Liver (tissue), 9 donors: Measurements from ENCODE around the gene TCTN1. TPM values are rescaled to one million over a fixed set of nuclear protein-coding genes. Genes with fewer than 3 reads are reported as not detected.
"Not testable (repeated sequence)": the region's sequence is repeated elsewhere in the genome, so short reads cannot be mapped to it uniquely, and the experiment has no call there.

ENCODE experiments used
- DNase-seq: peaks from one replicate; pipeline ENCODE4 v3.0.0-alpha.2; 2017; ENCODE audit warnings: low spot score
- H3K27ac ChIP-seq, 2 donors: one replicate each; pipeline ENCODE4 v1.7.0; 2013; ENCODE audit warnings: inconsistent platforms in 2 of 2, low read length in 2 of 2, control low read depth in 1 of 2, low read depth in 1 of 2, mild to moderate bottlenecking in 1 of 2
- H3K27me3 ChIP-seq, 4 donors: one replicate each; pipeline versions ENCODE4 v1.6.1 to v1.7.0; 2013; ENCODE audit warnings: low read length in 3 of 4, inconsistent platforms in 1 of 4, mild to moderate bottlenecking in 1 of 4, moderate library complexity in 1 of 4; ENCODE audit not compliant: control insufficient read depth in 4 of 4, insufficient read depth in 4 of 4
- H3K36me3 ChIP-seq, 4 donors: one replicate each; pipeline versions ENCODE4 v1.6.1 to v1.7.0; 2013; ENCODE audit warnings: low read length in 3 of 4, mild to moderate bottlenecking in 3 of 4, low read depth in 1 of 4, moderate library complexity in 1 of 4; ENCODE audit not compliant: control insufficient read depth in 4 of 4, insufficient read depth in 3 of 4
- H3K4me1 ChIP-seq, 4 donors: one replicate each; pipeline versions ENCODE4 v1.6.1 to v1.7.0; 2013; ENCODE audit warnings: low read length in 3 of 4, mild to moderate bottlenecking in 3 of 4, moderate library complexity in 1 of 4; ENCODE audit not compliant: control insufficient read depth in 4 of 4, insufficient read depth in 4 of 4
- H3K4me3 ChIP-seq, 3 donors: one replicate each; pipeline versions ENCODE4 v1.6.1 to v1.7.0; 2013; ENCODE audit warnings: low read length in 3 of 3, control low read depth in 1 of 3, low read depth in 1 of 3, mild to moderate bottlenecking in 1 of 3
- H3K9ac ChIP-seq, 2 donors: one replicate each; pipeline ENCODE4 v1.7.0; 2013; ENCODE audit warnings: low read length in 2 of 2, mild to moderate bottlenecking in 2 of 2, moderate library complexity in 2 of 2, control low read depth in 1 of 2, low read depth in 1 of 2
- H3K9me3 ChIP-seq, 4 donors: one replicate each; pipeline versions ENCODE4 v1.6.1 to v1.7.0; 2013; ENCODE audit warnings: low read length in 3 of 4; ENCODE audit not compliant: control insufficient read depth in 4 of 4
- ATF3 ChIP-seq: IDR thresholded peaks from 2 replicates; pipeline ENCODE4 v1.6.1; 2016; ENCODE audit warnings: antibody characterized with exemption
- EGR1 ChIP-seq, 2 donors: IDR thresholded peaks; 2 replicates each; pipeline ENCODE4 v1.6.1; 2016 to 2018; ENCODE audit warnings: antibody characterized with exemption in 2 of 2, low read depth in 2 of 2
- GABPA ChIP-seq, 2 donors: IDR thresholded peaks in 1 of 2; conservative IDR thresholded peaks in 1 of 2; 2 replicates each; pipeline ENCODE4 v1.6.1; 2016; ENCODE audit warnings: antibody characterized with exemption in 2 of 2, mild to moderate bottlenecking in 1 of 2, moderate library complexity in 1 of 2
- HNF4G ChIP-seq: IDR thresholded peaks from 2 replicates; pipeline ENCODE4 v1.6.1; 2016; ENCODE audit warnings: antibody characterized with exemption
- MAX ChIP-seq: IDR thresholded peaks from 2 replicates; pipeline ENCODE4 v1.6.1; 2016; ENCODE audit warnings: antibody characterized with exemption
- NR2F2 ChIP-seq: IDR thresholded peaks from 2 replicates; pipeline ENCODE4 v1.6.1; 2016; ENCODE audit warnings: antibody characterized with exemption
- RAD21 ChIP-seq, 2 donors: IDR thresholded peaks; 2 replicates each; pipeline ENCODE4 v1.6.1; 2016; ENCODE audit warnings: antibody characterized with exemption in 2 of 2, mild to moderate bottlenecking in 2 of 2
- SP1 ChIP-seq: IDR thresholded peaks from 2 replicates; pipeline ENCODE4 v1.6.1; 2018; ENCODE audit warnings: antibody characterized with exemption, mild to moderate bottlenecking
- TAF1 ChIP-seq: conservative IDR thresholded peaks from 2 replicates; pipeline ENCODE4 v1.6.1; 2016; ENCODE audit warnings: antibody characterized with exemption, mild to moderate bottlenecking
- YY1 ChIP-seq: IDR thresholded peaks from 2 replicates; pipeline ENCODE4 v1.6.1; 2016; ENCODE audit warnings: antibody characterized with exemption, mild to moderate bottlenecking
- WGBS: extraction: QIAGEN DNeasy Blood & Tissue Kit; methylation state at CpG from one replicate; pipeline ENCODE4 v1.1.7; 2013; 5-methylcytosine and 5-hydroxymethylcytosine counted together
- polyA plus RNA-seq, 2 donors: library from polyadenylated mRNA; stranded (reverse) in 1 of 2; unstranded in 1 of 2; fragments of 200-250 nt in 1 of 2; fragments of >200 nt in 1 of 2; fragmentation: Nextera tagmentation in 1 of 2; extraction: Ambion mirVana in 1 of 2; gene quantifications; one replicate each; pipeline versions ENCODE4 v1.2.1 to v1.2.3, GENCODE V29; 2013 to 2015
- total RNA-seq, 2 donors: library from RNA; depleted of rRNA; stranded (reverse); fragments of >200 nt; gene quantifications; one replicate each; pipeline ENCODE4 v1.2.3, GENCODE V29; 2014
- TF ChIP-seq, protein P1 (sequence below): IDR thresholded peaks from 2 replicates; pipeline ENCODE4 v1.6.1; 2016; ENCODE audit warnings: antibody characterized with exemption
- TF ChIP-seq, protein P2 (sequence below): IDR thresholded peaks from 2 replicates; pipeline ENCODE4 v1.6.1; 2016; ENCODE audit warnings: antibody characterized with exemption, mild to moderate bottlenecking
- donor health status: healthy.
- donor health status: healthy.
- donor health status: healthy.
- donor health status: healthy.
- donor health status: healthy.

The TCTN1 gene
- total and polyA plus RNA-seq, 4 donors: 6.0 to 12.0 (median 10.9) TPM

DNA sequence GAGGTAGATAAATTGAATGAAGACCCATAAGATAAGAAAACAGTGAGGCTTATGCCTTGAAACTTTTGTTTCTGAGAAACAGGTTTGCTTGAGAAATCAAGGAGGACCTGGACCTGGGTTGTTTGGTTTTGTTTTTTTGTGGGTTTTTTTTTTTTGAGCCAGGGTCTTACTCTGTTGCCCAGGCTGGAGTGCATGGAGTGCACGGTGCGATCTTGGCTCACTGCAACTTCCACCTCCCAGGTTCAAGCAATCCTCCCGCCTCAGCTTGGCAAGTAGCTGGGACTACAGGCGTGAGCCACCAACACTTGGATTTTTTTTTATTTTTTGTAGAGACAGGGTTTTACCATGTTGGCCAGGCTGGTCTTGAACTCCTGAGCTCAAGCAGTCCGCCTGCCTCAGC, 21.9 kb upstream of the TCTN1 start:
- WGBS: 38% methylated on average over 5 of the region's 5 CpGs
- TF ChIP-seq ATF3 (no peak), TAF1 (no peak), SP1 (no peak)
- TF ChIP-seq, protein P1, sequence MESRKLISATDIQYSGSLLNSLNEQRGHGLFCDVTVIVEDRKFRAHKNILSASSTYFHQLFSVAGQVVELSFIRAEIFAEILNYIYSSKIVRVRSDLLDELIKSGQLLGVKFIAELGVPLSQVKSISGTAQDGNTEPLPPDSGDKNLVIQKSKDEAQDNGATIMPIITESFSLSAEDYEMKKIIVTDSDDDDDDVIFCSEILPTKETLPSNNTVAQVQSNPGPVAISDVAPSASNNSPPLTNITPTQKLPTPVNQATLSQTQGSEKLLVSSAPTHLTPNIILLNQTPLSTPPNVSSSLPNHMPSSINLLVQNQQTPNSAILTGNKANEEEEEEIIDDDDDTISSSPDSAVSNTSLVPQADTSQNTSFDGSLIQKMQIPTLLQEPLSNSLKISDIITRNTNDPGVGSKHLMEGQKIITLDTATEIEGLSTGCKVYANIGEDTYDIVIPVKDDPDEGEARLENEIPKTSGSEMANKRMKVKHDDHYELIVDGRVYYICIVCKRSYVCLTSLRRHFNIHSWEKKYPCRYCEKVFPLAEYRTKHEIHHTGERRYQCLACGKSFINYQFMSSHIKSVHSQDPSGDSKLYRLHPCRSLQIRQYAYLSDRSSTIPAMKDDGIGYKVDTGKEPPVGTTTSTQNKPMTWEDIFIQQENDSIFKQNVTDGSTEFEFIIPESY: no peak
- peak overlapping the region in 1 of 3 donors; percentile 6 for H3K4me3 ChIP-seq
- no peaks in the 10 kb centered on the region for H3K9me3 ChIP-seq
- H3K27me3 ChIP-seq: no peaks in the 10 kb centered on the region
- no peaks in the 10 kb centered on the region for H3K36me3 ChIP-seq
- peak overlapping the region; percentile 58 to 73 for H3K27ac ChIP-seq
- peak overlapping the region in 1 of 2 donors; percentile 1 for H3K9ac ChIP-seq
- no peak for DNase-seq
- H3K4me1 ChIP-seq: peaks cover 7 to 29% (median 19%) of the 10 kb centered on the region in 4 donors

GRCh38 chr12:110592919-110593318, 21.0 kb upstream of the TCTN1 start:
- 67% methylated on average over 4 of the region's 4 CpGs for WGBS

DNA sequence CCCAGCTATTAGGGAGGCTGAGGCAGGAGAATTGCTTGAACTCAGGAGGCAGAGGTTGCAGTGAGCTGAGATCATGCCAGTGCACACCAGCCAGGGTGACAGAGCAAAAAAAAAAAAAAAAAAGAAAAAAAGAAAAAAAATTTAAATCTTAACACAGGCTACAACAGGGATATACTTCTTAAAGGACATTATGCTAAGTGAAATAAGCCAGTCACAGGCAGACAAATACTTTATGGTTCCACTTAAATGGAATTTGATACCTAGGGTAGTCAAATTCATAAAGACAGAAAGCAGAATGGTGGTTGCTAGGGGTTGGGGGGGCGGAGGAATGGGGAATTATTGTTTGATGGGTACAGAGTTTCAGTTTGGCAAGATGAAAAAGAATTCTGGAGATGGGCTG, 16.0 kb upstream of the TCTN1 start:
- Histone ChIP-seq H3K4me1 (peaks cover 0 to 10% (median 0%) of the 10 kb centered on the region in 4 donors), H3K4me3 (no peak overlapping the region), H3K9me3 (no peaks in the 10 kb centered on the region), H3K27ac (no peak overlapping the region), H3K36me3 (no peaks in the 10 kb centered on the region), H3K27me3 (no peaks in the 10 kb centered on the region), H3K9ac (no peak overlapping the region)
- DNase-seq: no peak
- WGBS: 89% methylated on average over 1 of the region's 1 CpG
- no peak for TF ChIP-seq NR2F2

More at GRCh38 chr12:110592919-110593318, 21.0 kb upstream of the TCTN1 start:
- not testable (repeated sequence) for H3K4me3 ChIP-seq, H3K27ac ChIP-seq, H3K27me3 ChIP-seq, H3K9ac ChIP-seq, DNase-seq, H3K9me3 ChIP-seq, H3K36me3 ChIP-seq
- peaks cover 7 to 29% (median 19%) of the 10 kb centered on the region in 4 donors for H3K4me1 ChIP-seq

GRCh38 chr12:110599334-110599733, 14.6 kb upstream of the TCTN1 start:
- TF ChIP-seq TAF1 (no peak), YY1 (no peak), SP1 (no peak), GABPA (IDR thresholded peaks at IDR 0.05 in 1 of 2, conservative IDR thresholded peaks at IDR 0.05 in 1 of 2) (no peak), HNF4G (no peak), RAD21 (IDR thresholded peaks at IDR 0.05) (no peak), NR2F2 (no peak), ATF3 (no peak), EGR1 (IDR thresholded peaks at IDR 0.05; ENCODE audit: low read depth in 2 of 2) (no peak), MAX (no peak)
- TF ChIP-seq, protein P2, sequence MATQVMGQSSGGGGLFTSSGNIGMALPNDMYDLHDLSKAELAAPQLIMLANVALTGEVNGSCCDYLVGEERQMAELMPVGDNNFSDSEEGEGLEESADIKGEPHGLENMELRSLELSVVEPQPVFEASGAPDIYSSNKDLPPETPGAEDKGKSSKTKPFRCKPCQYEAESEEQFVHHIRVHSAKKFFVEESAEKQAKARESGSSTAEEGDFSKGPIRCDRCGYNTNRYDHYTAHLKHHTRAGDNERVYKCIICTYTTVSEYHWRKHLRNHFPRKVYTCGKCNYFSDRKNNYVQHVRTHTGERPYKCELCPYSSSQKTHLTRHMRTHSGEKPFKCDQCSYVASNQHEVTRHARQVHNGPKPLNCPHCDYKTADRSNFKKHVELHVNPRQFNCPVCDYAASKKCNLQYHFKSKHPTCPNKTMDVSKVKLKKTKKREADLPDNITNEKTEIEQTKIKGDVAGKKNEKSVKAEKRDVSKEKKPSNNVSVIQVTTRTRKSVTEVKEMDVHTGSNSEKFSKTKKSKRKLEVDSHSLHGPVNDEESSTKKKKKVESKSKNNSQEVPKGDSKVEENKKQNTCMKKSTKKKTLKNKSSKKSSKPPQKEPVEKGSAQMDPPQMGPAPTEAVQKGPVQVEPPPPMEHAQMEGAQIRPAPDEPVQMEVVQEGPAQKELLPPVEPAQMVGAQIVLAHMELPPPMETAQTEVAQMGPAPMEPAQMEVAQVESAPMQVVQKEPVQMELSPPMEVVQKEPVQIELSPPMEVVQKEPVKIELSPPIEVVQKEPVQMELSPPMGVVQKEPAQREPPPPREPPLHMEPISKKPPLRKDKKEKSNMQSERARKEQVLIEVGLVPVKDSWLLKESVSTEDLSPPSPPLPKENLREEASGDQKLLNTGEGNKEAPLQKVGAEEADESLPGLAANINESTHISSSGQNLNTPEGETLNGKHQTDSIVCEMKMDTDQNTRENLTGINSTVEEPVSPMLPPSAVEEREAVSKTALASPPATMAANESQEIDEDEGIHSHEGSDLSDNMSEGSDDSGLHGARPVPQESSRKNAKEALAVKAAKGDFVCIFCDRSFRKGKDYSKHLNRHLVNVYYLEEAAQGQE: no peak
- 79% methylated on average over 4 of the region's 4 CpGs for WGBS
- DNase-seq: no peak
- Histone ChIP-seq H3K4me1 (peaks cover 0 to 8% (median 0%) of the 10 kb centered on the region in 4 donors), H3K9me3 (no peaks in the 10 kb centered on the region), H3K27me3 (no peaks in the 10 kb centered on the region), H3K9ac (no peak overlapping the region), H3K4me3 (no peak overlapping the region), H3K36me3 (no peaks in the 10 kb centered on the region), H3K27ac (no peak overlapping the region)
